Uterus (tissue), 2 donors: ENCODE results near the gene TRABD2B.

Experiments
- CTCF ChIP-seq, 4 experiments: fragments of 200-600 bp in 2 of 4; fragments of 450-650 bp in 2 of 4; sonication (generic) in 2 of 4; IDR thresholded peaks; one replicate each; pipeline ENCODE4 v1.5.1; 2016 to 2019; ENCODE audit warnings: antibody characterized with exemption in 4 of 4, mild to moderate bottlenecking in 2 of 4, moderate library complexity in 1 of 4
- POLR2A ChIP-seq, 2 donors: fragments of 450-650 bp; IDR thresholded peaks; one replicate each; pipeline ENCODE4 v1.6.1; 2016; ENCODE audit warnings: antibody characterized with exemption in 2 of 2, mild to moderate bottlenecking in 1 of 2, moderate library complexity in 1 of 2

GRCh38 chr1:47827109-47827508 is 170.1 kb downstream of the TRABD2B start:
- TF ChIP-seq POLR2A (IDR thresholded peaks at IDR 0.05): no peak
- TF ChIP-seq CTCF (IDR thresholded peaks at IDR 0.05): no peak
